GM21528 (cell line): Measurements from ENCODE around the gene ARSB.
A peak's percentile ranks its signal among the peaks of the same experiment; 100 is the strongest.

Experiments used
- ATAC-seq: cut with Tn5 transposase; IDR thresholded peaks from one replicate; pipeline ENCODE4 v1.9.1; 2021; ENCODE audit warnings: mild to moderate bottlenecking, moderate library complexity; ENCODE audit not compliant: unreplicated experiment, low FRiP score

Gene ARSB

DNA sequence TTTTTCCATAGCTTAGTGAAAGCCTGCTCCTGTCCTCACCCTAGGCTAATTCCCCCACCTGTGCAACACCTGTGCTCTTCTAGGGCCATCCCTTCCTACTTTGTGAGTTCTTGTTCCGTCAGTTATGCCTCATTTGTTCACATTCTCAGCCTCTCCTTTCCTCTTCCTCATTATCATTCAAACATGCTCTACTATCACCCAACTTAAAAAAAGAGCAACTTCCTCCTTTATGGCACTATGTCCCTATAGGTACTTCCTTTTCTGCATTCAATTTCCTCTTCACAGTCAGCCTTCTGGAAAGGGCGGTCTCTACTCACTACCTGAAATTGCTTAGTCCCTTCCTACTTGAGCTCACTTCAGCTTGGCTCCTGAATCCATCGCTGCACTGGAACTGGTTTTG, 224.7 kb downstream of the ARSB start:
- ATAC-seq: no peak

DNA sequence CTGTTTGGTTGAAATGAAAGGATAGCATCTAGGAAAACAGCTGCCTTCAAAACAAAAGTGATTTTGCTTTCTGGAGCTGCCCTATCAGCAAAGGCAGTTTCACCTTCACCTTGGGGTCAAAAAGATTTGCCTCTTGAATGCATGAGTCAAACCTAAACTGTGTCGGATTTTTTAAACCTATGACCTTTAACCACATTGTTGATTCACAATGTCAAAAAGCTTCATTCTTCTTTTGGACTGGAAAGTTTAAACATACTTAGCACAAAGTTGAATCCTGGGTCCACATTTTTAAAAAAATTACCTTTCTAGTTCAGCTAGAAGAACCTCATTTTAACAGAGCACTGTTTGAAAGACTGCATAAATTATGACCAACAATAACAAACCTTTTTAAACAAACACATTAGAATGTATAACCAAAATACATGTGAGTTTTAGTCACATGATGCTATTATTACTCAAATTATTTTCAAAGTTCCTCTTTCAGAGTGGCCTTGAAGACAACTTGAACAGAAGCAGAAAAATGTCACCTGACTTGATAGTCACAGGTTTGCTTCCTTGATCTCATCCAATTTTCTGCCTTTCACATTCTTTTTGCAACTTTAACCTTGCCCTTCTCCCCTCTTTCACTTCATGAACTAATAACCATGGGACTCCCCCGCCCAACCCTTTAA, 226.8 kb downstream of the ARSB start:
- ATAC-seq: peak; percentile 73

DNA sequence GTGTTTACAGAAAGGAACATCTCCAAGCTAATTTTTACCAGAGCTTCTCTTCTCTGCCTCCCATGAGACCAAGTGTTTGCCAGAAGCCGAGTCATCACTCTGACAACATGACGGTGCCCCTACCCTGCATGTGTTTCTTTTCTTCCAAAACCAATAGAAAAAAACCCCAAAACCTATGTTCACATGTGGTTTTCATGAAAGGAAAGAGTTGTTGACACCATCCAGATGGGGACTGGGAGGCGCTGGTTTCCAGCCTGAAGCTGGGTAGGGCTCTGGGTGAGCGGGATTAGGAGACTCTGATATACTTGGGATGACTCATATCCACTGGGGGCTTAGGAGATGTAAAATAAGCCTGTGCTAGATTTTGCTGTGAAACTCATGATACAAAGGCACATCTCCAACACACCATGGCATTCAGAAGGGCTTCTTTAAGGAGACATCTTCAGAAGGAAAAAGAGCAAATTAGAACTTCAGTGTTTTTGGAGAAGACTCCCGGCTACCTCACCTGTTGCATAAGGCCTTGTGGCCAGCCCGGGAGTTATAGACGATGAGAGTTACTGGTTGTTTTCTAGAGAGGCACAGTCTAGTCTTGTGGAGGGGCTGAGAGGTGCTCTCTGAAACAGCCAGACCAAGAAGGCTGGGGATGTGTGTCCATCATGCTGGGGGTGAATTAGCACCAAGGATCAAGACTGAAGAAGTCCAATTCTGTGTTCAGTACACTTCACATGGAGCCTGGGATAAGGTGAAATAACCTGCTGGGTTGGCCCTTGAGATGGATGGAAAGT, 227.6 kb downstream of the ARSB start:
- ATAC-seq: peak; percentile 31

DNA sequence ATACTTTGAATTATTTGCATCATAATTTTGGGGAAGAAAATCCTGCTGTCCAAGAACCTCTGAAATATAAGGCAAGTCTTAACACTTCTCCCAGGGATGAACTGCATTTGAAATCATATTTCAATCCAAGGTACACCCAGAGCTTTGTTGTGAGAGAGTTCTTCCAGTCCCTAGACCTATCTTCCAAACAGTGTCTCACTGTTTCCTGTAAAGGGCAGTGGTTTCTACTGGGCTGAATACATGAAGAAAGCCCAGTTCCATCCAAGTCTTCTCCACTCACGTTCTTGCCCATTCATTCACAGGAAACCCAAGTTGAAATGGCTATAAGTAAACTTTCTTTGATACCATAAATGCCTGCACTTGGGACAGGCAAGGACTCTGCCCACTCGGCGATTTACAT, 228.3 kb downstream of the ARSB start:
- ATAC-seq: no peak

DNA sequence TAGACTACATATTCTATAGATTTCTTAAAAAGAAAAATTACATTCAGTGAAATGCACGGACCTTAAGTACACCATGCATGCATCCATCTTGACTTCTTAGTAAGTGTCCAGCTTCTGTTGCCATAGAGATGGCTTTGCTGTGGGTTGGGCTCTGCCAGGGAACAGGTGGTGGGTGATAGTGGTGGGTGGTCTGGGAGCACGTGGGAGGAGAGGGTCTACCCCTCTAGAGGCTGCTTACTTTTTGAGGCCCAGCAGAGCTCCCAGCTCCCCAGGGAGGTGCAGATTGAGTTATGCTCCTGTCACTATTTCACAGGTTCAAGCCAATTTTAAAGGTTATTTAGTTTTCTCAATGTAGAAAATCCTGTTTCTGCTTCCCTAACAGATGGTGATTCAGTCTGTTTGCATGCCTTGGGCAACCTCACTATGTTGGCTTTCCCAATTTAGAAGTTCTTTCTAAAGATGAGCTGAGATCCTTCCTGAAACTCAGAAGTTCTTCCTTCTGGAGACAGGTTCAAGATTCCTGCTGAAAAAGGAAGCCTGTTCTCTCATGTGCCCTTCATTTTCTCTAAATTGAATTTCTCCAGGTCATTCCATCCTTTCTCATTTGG, 229.2 kb downstream of the ARSB start:
- ATAC-seq: no peak

DNA sequence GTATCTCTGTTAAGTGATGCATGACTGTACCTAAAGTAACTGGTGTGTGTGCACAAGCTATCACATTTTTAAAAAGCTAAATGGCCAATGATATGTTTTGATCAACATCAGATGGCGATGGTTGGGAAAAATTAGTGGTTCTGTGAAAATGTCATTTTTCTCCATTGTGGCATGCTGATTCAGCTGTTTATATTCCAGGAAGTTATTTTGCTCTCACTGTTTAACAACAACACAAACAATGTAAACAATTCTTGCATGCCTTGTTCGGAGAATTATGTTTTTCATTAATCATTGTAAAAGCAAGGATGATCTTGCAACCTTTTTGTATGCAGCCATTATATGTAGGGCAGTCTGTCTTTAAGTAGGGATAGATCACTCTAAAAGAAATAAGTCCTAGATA, 230.5 kb downstream of the ARSB start:
- ATAC-seq: no peak

DNA sequence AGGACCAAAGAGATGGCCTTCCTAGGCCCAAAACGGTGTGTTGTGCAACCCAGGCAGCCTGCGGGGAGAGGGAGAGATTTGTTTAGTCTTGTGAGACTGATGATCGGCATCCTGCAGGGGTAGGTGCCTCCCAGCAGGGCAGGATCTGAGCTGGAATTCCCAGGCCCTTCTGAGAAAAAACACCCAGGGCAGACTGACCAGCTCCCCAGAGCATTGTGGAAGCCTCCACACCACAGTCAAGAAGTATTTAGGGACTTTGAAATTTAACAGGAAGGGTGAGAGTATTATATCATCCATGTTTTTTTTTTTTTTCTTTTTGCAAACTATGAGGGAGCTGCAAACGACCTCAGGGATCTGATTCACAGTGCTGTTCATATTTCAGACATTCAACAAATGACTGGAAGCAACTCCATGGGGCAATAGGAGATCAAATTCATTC, 232.0 kb downstream of the ARSB start:
- ATAC-seq: no peak

DNA sequence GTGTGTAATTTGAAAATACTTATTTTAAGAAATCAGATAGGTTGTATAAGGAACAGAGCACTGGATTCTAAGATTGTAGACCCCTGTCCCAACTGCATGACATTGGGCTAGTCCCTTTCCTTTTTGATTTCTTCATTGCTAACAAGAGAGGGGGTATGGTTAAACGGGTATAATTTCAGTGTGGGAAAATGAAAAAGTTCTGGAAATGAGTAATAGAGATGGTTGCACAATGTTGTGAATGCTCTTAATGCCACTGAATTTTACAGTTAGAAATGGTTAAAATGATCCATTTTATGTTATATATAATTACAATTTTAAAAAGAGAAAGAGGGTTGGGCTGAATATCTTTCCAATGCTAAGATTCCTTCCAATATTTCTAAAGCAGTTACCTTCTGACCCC, 233.2 kb downstream of the ARSB start:
- ATAC-seq: no peak

DNA sequence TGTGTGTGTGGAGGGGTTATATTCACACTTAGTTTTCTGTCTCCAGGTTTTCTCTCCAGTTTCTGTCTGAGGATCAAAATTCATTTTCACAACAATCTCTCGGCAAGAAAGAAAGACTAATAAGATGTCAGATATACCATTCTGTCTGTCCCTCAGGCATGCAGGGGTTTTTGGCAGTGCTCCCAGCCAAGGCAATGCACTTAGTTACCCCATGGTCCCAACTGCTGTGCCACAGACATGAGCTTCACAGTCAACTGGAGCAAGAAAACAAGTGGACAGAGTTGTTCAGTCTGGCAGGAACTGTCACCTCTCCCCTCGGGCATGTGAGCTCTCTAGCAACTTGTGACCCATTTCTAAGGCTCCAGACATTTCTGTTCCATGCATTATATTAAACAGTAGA, 234.8 kb downstream of the ARSB start:
- no peak for ATAC-seq

DNA sequence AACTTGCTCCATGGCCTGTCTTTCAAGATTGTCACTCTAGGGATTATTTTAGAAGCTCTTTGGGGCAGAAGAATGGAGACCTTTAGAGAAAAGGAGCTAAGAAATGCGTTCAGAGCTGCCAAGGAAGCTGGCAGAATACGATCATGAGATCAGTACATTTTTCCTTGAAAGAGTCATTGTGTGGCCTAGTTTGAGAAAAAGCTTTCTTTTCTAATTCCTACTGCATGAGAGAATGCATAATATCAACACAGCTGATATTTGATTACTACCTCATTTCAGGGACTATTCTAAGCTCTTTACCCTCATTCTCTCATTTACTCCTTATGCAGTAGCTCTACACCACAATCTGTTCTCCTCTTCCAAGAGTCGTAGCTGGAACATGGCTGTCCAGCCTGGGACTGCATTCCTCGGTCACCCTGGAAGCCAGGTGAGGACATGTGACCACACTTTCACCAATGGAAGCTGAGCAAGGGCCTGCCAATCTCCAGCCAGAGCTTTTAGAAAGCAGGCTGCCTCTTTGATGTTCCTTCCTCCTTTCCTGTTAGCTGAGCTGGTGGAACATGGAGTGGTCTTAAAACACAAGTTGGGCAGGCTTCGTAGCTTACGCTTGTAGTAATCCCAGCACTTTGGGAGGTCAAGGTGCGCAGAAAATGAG, 237.3 kb downstream of the ARSB start:
- ATAC-seq: no peak

DNA sequence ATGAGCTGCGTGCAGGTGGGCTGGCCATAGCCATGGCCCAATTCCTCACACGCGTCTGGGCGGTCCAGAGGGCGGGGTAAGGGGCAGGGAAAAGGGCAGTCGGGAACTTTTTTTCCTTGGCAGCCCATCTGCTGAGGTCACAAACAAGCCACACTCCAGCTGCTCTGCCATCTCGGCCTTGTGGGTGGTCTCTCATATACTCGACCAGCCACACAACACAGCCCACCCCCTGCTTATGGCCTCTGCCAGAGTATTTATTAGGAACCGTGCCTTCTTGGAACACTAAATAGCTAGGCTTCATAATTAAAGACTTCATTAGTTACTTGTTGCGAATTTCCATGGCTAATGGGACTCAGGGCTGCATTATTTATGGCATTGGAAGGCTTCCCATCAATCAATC, 238.1 kb downstream of the ARSB start:
- no peak for ATAC-seq

DNA sequence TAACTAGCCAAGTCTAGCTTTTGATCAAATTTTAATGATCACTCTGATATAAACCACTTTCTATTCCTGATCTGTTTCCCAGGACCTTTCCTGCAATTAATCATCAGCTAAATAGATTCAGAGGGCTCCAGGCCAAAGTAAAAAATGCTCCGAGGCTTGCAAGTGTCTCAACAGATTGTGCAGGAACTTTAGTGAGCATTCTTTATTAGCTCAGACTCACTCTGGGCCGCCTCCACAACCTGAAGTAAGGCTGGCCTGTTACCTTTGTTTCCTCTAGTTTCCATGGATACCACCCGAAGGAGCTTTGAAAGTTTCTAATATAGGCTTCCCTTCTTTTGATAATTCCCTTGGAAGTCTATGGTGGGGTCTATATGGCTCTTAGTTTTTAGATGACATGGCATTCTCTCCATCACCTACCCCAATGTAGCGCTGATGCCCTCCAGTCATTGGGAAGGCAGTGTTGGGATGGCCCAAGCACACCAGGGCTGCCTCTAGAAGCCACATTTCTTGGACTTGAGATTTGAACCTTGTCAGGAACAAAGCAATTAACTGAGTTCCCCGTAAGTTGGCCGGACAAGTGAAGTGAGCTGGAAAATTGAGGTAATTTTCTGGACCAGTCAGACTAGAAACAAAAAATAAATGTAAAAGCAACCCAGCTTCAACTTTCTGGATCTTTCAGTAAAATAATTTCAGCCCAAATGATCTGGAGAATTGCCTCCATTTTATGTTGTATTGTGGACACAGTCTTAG, 238.9 kb downstream of the ARSB start:
- ATAC-seq: no peak

DNA sequence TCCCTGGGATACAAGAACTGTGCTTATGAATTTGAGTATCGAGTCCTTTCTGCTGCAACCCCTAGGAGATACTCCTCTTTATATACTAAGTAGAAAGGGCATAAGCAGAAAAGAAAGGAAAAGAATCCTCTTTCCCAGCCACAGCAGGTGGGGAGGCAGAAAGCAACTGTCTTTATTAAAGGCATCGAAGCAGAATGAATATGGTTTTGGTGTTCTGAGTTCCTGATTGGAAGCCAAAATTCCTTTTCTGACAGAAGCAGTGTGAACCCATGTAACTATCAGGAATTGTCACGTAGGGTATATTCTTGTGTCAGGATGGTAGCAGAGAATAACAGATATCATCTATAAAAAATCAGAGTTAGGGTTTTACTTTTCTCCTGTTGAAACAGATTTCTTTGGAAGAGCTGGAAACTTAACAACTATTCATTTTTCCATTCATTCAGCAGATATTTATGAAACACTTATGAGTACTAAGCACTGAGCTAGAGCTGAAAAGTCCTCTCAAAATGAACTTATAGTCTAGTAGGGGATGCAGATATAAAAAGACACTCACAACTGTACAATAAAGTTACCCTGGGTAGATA, 240.1 kb downstream of the ARSB start:
- no peak for ATAC-seq

DNA sequence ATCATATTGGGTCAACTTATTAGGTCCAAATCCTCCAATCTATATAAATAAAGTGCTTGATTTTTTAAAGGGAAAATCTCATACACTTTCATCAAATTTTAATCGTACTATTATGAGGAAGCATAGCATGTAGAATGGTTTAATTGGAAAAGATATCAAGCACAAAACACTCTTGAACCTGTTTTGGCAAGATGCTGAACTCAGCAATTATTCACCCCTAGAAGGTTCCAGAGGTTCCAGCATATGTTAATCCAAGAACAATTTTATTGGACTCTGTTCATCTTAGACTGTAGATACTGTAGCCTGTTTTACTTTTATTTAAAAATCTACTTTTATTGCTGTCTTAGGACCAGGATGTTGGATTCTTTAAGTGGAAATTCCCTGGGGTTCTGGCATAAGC, 244.1 kb downstream of the ARSB start:
- ATAC-seq: no peak

DNA sequence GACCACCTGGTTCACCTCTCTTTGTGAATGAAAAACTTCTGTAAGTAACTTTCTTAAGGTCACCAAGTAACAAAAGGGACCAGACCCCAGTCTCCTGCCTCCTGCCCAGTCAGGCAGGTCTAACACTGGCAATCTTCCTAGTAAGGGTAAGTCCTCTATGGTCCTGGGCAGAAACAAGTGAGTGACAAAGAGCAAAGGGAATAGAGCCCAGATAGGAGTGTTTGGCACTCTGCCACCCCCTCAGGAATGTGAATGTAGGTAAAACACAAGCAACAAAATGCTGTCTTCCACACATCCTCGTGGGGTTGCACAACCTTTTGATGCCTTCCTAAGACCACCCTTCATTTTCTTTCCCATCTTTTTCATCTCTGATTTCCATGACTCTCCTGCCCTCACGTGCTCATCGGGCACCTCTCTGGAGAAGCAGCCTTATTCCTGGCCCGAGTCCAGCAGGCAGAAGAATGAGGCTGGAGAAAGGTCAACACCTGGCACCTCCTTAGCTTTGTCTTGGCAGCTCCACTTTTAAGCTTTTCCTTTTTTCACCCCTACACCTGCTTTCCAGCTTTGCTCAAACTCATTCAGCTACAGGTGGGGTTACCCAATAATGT, 246.3 kb downstream of the ARSB start:
- no peak for ATAC-seq

DNA sequence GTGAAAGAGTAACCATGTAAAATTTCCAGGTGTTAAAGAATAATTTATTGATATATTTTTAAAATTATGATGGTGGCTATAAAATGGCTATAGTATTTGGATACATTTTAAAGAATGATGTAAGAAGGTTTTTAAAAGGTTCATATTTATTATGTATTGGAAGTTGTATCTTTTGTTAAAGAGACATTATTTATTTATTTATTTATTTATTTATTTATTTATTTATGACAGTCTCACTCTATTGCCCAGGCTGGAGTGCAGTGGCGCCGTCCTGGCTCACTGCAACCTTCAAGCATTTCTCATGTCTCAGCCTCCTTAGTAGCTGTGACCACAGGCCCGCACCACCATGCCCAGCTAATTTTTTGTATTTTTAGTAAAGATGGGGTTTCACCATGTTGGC, 247.0 kb downstream of the ARSB start:
- ATAC-seq: no peak

DNA sequence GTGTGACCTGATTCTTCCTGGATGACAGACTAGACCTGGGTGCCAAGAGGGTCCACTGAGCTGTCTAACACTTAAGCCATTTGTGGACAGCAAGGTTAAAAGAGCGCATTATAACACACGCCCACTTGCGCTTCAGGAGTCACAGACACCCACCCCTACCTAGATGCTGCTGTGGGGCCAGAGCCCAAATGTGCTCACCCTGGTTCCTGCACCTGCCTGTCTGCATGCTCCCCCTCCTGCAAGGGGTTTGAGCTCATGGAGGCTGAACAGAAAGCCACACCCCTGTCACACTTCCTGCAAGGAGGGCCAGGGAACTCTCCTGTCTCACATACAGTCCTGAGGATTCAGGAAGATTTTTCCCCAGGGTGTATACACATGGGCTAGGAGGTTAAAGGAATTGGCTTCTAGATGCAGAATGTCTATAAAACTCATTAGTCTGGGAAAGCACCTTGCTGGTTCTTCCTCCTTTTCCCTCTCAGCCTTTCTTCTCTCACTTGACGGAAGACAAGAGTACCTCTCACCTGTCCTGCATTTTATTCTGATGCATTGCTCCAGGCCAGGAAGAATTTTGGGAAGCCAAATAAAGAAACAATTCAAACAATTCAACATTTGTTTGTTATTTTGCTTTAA, 249.2 kb downstream of the ARSB start:
- no peak for ATAC-seq

DNA sequence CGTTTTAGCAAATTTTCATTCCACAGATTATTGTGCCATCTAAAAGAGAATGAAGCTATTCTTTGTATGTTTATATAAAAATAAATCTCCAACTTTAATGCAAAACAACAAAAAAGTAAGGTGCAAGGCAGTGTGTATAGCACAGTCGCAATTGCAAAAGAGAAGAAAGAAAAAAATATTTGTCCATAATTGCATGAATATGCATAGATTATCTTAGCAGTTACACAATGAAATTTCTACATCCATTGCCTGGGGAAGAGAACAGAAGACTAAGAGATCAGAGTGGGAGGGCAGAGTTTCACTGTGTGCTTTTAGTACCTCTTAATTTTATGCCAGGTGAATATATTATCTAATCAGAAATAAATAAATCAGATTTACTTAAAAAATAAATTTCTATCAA, 250.2 kb downstream of the ARSB start:
- ATAC-seq: no peak

DNA sequence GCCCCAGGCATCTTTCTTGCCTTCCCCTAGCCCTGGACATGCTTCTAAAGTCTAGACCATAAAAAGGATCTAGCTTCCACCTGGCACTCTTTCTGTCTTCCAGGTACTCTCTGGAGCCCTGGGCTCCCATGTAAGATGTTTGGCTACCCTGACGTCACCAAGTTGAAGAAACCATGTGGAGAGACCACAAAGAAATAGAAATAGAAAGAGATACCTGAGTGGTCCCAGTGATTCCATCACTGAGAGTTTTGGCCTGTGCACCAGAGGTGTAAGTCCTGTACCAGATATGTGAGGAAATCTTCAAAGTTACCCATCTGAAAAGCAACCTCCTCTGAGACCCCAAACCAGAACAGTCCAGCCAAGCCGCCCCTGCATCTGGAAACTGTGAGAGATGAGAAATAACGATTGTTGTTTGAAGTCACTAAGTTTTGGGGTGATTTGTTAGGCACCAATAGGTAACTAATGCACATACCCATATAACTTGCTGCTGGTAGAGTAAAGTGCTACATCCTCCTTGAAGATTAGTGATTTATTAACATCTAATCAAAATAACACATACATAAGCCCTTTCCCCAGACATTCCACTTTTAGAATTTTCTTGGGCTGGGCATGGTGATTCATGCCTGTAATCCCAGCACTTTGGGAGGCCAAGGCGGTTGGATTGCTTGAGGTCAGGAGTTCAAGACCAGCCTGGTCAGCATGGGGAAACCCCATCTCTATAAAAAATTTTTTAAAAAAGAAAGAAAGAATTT, 250.8 kb downstream of the ARSB start:
- no peak for ATAC-seq
